Measurements from ENCODE around the gene APOF.
"Not testable (repeated sequence)": the region's sequence is repeated elsewhere in the genome, so short reads cannot be mapped to it uniquely, and the experiment has no call there.

APOF gene

GRCh38 chr12:56330936-56331490, 31.6 kb downstream of the APOF start:
- no peak for DNase-seq

GRCh38 chr12:56326533-56326932, 36.1 kb downstream of the APOF start:
- no peak for DNase-seq

- DNase-seq = no peak
Measured at GRCh38 chr12:56326126-56326525, 36.5 kb downstream of the APOF start.

- DNase-seq = no peak
Measured at GRCh38 chr12:56324206-56324605, 38.5 kb downstream of the APOF start.

GRCh38 chr12:56321610-56322009, 41.0 kb downstream of the APOF start:
- not testable (repeated sequence) for DNase-seq

GRCh38 chr12:56321027-56321426, 41.6 kb downstream of the APOF start:
- DNase-seq = no peak

- DNase-seq = no peak
Measured at GRCh38 chr12:56317675-56318074, 45.0 kb downstream of the APOF start.

GRCh38 chr12:56315622-56316473, 46.8 kb downstream of the APOF start, which contains the start of gene CNPY2:
TSS of gene CNPY2 (minus strand) at chr12:56315988. CDS start at chr12:56315217, 771 bp downstream.
- DNase-seq = peak; percentile 95

GRCh38 chr12:56315249-56315621, 47.4 kb downstream of the APOF start:
- DNase-seq = no peak

- DNase-seq = no peak
Measured at GRCh38 chr12:56311003-56311402, 51.7 kb downstream of the APOF start.
